Prostate gland (tissue), 2 donors: ENCODE measurements around the gene FASTK. TPM values are rescaled to one million over a fixed set of nuclear protein-coding genes. Genes with fewer than 3 reads are reported as not detected.
"Not testable (repeated sequence)": the region's sequence is repeated elsewhere in the genome, so short reads cannot be mapped to it uniquely, and the experiment has no call there.

Experiments used
- DNase-seq: peaks from one replicate; pipeline ENCODE4 v3.0.0-alpha.2; 2019; ENCODE audit warnings: low spot score
- H3K27ac ChIP-seq, 2 donors: fragments of 200-600 bp; sonication (generic); 2 replicates each; pipeline ENCODE4 v1.5.1; 2017 to 2019
- H3K27me3 ChIP-seq: fragments of 200-600 bp; sonication (generic); replicated peaks from 2 replicates; pipeline ENCODE4 v1.5.1; 2019; ENCODE audit not compliant: insufficient read depth
- H3K36me3 ChIP-seq, 2 donors: fragments of 200-600 bp; sonication (generic); 1 replicate in 1 of 2; 2 replicates in 1 of 2; pipeline versions ENCODE4 v1.5.1 to v1.8.1; 2017 to 2019
- H3K4me1 ChIP-seq: fragments of 200-600 bp; sonication (generic); replicated peaks from 2 replicates; pipeline ENCODE4 v1.5.1; 2019
- H3K4me3 ChIP-seq, 2 donors: fragments of 200-600 bp; sonication (generic); 2 replicates each; pipeline ENCODE4 v1.5.1; 2017 to 2019
- H3K9me3 ChIP-seq: fragments of 200-600 bp; sonication (generic); 2 replicates; pipeline ENCODE4 v1.5.1; 2017
- POLR2A ChIP-seq: fragments of 450-650 bp; IDR thresholded peaks from one replicate; pipeline ENCODE4 v1.6.1; 2016; ENCODE audit warnings: antibody characterized with exemption, mild to moderate bottlenecking
- POLR2AphosphoS5 ChIP-seq: sonication (generic); formaldehyde crosslinking; IDR thresholded peaks from one replicate; pipeline ENCODE4 v1.6.1; 2017; ENCODE audit warnings: antibody characterized with exemption
- WGBS: methylation state at CpG from one replicate; pipeline ENCODE4 v1.1.5; 2018; 5-methylcytosine and 5-hydroxymethylcytosine counted together
- intact Hi-C: fragments of 100-400 bp; cut with DNase I; formaldehyde crosslinking; loops from one replicate; pipeline ENCODE4 v1.14.2; 2022
- total RNA-seq, 2 donors: library from RNA; depleted of rRNA; stranded (reverse); fragments of >200 nt; gene quantifications; one replicate each; pipeline ENCODE4 v1.1.0, GENCODE V29; 2016
- TF ChIP-seq, protein P1 (sequence below), 4 experiments: fragments of 200-600 bp in 2 of 4; fragments of 450-650 bp in 2 of 4; sonication (generic) in 2 of 4; IDR thresholded peaks; 1 replicate in 3 of 4; 2 replicates in 1 of 4; pipeline ENCODE4 v1.5.1; 2016 to 2019; ENCODE audit warnings: antibody characterized with exemption in 4 of 4, mild to moderate bottlenecking in 2 of 4, moderate library complexity in 2 of 4

The FASTK gene
- total RNA-seq, 2 donors from 2014 or later, result 107 to 122 TPM

DNA sequence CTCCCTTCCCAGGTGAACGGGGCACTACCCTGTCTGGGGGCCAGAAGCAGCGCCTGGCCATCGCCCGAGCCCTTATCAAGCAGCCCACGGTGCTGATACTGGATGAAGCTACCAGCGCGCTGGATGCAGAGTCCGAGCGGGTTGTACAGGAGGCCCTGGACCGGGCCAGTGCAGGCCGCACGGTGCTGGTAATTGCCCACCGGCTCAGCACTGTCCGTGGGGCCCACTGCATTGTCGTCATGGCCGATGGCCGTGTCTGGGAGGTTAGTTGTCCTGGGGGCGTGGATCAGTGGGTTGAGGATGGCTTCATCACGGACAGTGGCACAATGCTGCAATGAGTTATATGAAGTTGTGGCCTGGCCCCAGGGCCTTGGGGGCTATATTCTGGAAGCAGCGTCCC lies 36.6 kb downstream of the FASTK start:
- DNase-seq, result no peak
- intact Hi-C loops, result no loop called here
- Histone ChIP-seq H3K27ac (no peak overlapping the region), H3K4me1 (no peaks in the 10 kb centered on the region), H3K9me3 (no peaks in the 10 kb centered on the region), H3K4me3 (no peak overlapping the region), H3K27me3 (no peaks in the 10 kb centered on the region), H3K36me3 (peaks cover 0 to 4% of the 10 kb centered on the region in 2 donors)
- 95% methylated on average over 20 of the region's 20 CpGs for WGBS
- TF ChIP-seq POLR2A (no peak), POLR2AphosphoS5 (no peak)
- TF ChIP-seq, protein P1, sequence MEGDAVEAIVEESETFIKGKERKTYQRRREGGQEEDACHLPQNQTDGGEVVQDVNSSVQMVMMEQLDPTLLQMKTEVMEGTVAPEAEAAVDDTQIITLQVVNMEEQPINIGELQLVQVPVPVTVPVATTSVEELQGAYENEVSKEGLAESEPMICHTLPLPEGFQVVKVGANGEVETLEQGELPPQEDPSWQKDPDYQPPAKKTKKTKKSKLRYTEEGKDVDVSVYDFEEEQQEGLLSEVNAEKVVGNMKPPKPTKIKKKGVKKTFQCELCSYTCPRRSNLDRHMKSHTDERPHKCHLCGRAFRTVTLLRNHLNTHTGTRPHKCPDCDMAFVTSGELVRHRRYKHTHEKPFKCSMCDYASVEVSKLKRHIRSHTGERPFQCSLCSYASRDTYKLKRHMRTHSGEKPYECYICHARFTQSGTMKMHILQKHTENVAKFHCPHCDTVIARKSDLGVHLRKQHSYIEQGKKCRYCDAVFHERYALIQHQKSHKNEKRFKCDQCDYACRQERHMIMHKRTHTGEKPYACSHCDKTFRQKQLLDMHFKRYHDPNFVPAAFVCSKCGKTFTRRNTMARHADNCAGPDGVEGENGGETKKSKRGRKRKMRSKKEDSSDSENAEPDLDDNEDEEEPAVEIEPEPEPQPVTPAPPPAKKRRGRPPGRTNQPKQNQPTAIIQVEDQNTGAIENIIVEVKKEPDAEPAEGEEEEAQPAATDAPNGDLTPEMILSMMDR (IDR thresholded peaks at IDR 0.05), result no peak

DNA sequence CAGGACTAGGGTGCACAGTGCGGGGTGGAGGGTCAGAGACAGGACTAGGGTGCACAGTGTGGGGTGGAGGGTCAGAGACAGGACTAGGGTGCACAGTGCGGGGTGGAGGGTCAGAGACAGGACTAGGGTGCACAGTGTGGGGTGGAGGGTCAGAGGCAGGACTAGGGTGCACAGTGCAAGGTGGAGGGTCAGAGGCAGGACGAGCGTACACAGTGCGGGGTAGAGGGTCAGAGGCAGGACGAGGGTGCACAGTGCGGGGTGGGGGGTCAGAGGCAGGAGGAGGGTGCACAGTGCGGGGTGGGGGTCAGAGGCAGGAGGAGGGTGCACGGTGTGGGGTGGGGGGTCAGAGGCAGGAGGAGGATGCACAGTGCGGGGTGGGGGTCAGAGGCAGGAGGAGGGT lies 37.2 kb downstream of the FASTK start:
- intact Hi-C loops, DNase-seq, H3K4me3 ChIP-seq, H3K27me3 ChIP-seq, H3K36me3 ChIP-seq, H3K27ac ChIP-seq, H3K9me3 ChIP-seq, H3K4me1 ChIP-seq: not testable (repeated sequence)
- 91% methylated on average over 10 of the region's 10 CpGs for WGBS

DNA sequence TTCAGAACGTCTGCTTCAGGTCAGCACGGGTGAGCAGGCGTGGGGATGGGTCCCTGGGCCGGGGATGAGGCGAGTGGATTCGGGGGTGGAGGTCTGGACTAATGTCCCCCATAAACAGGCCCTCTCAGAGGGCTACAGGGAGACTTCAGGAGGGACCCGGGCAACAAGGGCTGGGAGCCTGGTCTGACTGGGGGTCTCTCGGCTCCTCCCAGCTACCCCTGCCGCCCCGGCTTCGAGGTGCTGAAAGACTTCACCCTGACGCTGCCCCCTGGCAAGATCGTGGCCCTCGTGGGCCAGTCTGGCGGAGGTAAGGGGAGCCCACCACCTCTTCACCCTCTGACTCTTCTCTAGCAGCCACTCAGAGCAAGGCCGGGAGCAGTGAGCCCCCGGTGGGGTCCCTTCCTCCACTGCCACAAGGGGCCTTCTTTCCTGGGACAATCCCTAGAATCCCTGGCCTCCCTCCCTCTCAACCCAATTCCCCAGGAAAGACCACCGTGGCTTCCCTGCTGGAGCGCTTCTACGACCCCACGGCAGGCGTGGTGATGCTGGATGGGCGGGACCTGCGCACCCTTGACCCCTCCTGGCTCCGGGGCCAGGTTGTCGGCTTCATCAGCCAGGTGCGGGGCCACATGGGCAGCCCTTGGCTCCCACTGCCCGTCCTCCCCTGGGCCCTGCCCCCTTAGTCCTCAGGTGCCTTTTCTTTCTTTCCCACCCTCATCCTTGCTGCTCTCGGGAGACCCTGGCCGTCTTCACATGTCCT lies 39.8 kb downstream of the FASTK start:
- H3K27ac ChIP-seq, result no peak overlapping the region

DNA sequence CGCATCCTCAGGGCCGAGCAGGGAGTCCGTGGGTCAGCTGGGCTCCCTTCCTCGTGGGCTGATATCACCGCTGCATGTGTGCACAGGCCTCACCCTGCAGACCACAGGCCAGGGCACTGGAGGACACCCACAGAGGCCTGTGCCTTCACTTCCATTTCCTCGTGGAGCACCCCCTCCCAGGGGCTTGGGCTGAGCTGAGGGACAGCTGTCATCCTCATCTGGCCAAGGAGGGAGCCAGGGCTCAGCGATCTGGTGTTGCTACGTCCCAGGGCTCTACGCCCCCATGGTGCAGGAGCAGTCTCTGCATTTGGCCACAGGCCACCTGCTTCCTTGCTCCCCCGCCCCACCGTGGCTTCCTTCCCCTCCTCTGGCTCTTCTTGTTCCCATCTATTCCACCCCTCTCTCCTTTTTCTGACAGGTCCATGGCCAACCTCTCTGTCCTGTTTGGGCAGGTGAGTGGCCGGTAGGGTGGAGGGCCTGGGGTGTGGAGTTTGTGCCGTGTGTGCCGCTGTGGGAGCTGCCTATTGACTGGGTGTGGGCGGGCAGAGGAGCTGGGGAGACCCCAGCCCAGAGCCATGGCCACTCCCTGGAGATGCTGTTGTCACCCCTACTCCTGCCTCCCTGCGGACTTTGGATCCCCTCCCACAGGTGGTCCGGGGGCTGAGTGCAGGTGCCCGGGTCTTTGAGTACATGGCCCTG lies 40.6 kb downstream of the FASTK start:
- no peak overlapping the region for H3K4me3 ChIP-seq
- no peaks in the 10 kb centered on the region for H3K9me3 ChIP-seq
- H3K36me3 ChIP-seq, result peaks cover 4 to 10% of the 10 kb centered on the region in 2 donors
- no peaks in the 10 kb centered on the region for H3K4me1 ChIP-seq
- WGBS, result 70% methylated on average over 18 of the region's 18 CpGs
- no peaks in the 10 kb centered on the region for H3K27me3 ChIP-seq
- no peak for DNase-seq
- no peak for TF ChIP-seq POLR2AphosphoS5
- TF ChIP-seq, protein P1 (IDR thresholded peaks at IDR 0.05), result no peak
- no peak for TF ChIP-seq POLR2A
- H3K27ac ChIP-seq, result no peak overlapping the region
- intact Hi-C loops, result no loop called here

More for the DNA sequence above, 39.8 kb downstream of the FASTK start:
- no peak overlapping the region for H3K4me3 ChIP-seq
- DNase-seq, result no peak
- no peaks in the 10 kb centered on the region for H3K27me3 ChIP-seq
- intact Hi-C loops, result no loop called here
- TF ChIP-seq POLR2A, result no peak
- TF ChIP-seq POLR2AphosphoS5, result no peak
- TF ChIP-seq, protein P1 (IDR thresholded peaks at IDR 0.05), result no peak
- H3K9me3 ChIP-seq, result no peaks in the 10 kb centered on the region
- H3K4me1 ChIP-seq, result no peaks in the 10 kb centered on the region
- H3K36me3 ChIP-seq, result peaks cover 4 to 10% of the 10 kb centered on the region in 2 donors
- WGBS, result 89% methylated on average over 30 of the region's 30 CpGs

DNA sequence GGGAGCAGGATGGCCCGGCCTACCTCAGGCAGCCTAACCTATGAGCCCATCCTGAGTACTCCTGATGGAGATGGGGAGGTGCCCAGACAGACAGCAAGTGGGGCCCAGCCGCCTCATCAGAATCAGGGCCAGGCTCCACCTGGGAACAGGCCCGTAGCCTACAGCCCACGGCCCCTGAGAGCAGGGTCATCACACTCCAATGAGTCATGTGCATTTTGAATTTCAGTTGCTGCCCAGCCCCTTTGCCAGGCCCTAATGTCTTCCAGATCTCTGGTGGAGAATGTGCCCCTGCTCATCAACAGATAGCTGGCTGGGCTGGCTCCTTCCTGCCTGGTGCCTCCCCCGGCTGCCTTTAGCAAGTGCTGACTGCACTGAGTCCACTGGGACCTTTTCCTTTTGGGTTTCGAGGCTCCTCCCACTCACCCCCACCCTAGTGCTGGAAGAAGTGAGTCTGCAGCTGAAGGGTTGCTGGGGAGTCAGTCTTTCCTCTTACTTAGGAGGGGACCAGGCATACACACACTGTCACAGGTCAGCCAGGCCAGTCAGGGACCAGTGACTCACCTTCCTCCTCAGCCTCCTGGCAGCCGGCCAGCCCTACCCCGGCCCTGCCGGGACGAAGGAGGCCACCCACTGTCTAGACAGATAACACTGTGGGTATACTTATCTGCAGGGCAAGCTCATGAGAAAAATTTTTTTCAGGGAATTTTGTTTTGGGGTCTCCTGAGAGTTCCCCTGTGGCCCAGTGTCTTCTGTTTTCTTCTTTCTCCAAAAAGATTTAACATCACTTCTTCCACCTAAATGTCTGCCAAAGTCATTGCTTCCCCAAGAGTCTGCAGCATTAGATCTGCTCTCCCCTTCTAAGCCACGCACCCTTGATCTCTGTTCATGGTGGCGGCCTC lies 41.4 kb downstream of the FASTK start:
- H3K36me3 ChIP-seq, result peaks cover 0 to 10% of the 10 kb centered on the region in 2 donors
- no peak overlapping the region for H3K4me3 ChIP-seq
- no peaks in the 10 kb centered on the region for H3K27me3 ChIP-seq
- DNase-seq, result no peak
- no peaks in the 10 kb centered on the region for H3K9me3 ChIP-seq
- WGBS, result 46% methylated on average over 12 of the region's 12 CpGs
- H3K4me1 ChIP-seq, result no peaks in the 10 kb centered on the region
- TF ChIP-seq POLR2AphosphoS5 (no peak), POLR2A (peak; percentile 15)
- no peak overlapping the region for H3K27ac ChIP-seq
- intact Hi-C loops, result no loop called here
